Stomach smooth muscle (tissue), 2 donors: ENCODE results near the gene HAND2.

Experiments used
- H3K27ac ChIP-seq: one replicate; pipeline ENCODE4 v1.7.0; 2013; ENCODE audit warnings: mild to moderate bottlenecking, low read length, inconsistent platforms
- H3K27me3 ChIP-seq, 2 donors: one replicate each; pipeline ENCODE4 v1.7.0; 2013; ENCODE audit warnings: low read length in 2 of 2; ENCODE audit not compliant: insufficient read depth in 2 of 2, control insufficient read depth in 1 of 2
- H3K36me3 ChIP-seq, 2 donors: one replicate each; pipeline ENCODE4 v1.7.0; 2013; ENCODE audit warnings: low read length in 2 of 2; ENCODE audit not compliant: control insufficient read depth in 2 of 2, insufficient read depth in 2 of 2
- H3K4me1 ChIP-seq: one replicate; pipeline ENCODE4 v1.7.0; 2013; ENCODE audit warnings: low read length; ENCODE audit not compliant: control insufficient read depth, insufficient read depth
- H3K4me3 ChIP-seq, 2 donors: one replicate each; pipeline ENCODE4 v1.7.0; 2013; ENCODE audit warnings: low read length in 2 of 2
- H3K9ac ChIP-seq, 2 donors: one replicate each; pipeline ENCODE4 v1.7.0; 2013; ENCODE audit warnings: low read length in 2 of 2, mild to moderate bottlenecking in 1 of 2
- H3K9me3 ChIP-seq, 2 donors: one replicate each; pipeline ENCODE4 v1.7.0; 2013; ENCODE audit warnings: low read length in 2 of 2; ENCODE audit not compliant: control insufficient read depth in 2 of 2
- donor health status: healthy.
- donor health status: Pancreatic carcinoma.

The HAND2 gene

GRCh38 chr4:173536808-173537429 lies 6.9 kb upstream of the HAND2 start:
- H3K4me3 ChIP-seq: peak overlapping the region; percentile 66 to 99
- H3K4me1 ChIP-seq: peaks cover 29% of the 10 kb centered on the region
- no peaks in the 10 kb centered on the region for H3K9me3 ChIP-seq
- H3K27ac ChIP-seq: peak overlapping the region; percentile 97
- H3K36me3 ChIP-seq: peaks cover 0 to 2% of the 10 kb centered on the region in 2 donors
- peaks cover 0 to 4% of the 10 kb centered on the region in 2 donors for H3K27me3 ChIP-seq
- H3K9ac ChIP-seq: peak overlapping the region; percentile 86 to 98

GRCh38 chr4:173535957-173536356 lies 5.9 kb upstream of the HAND2 start:
- Histone ChIP-seq H3K27ac (peak overlapping the region; percentile 97), H3K4me3 (peak overlapping the region; percentile 98 to 99), H3K9me3 (no peaks in the 10 kb centered on the region), H3K27me3 (peaks cover 0 to 4% of the 10 kb centered on the region in 2 donors), H3K4me1 (peaks cover 28% of the 10 kb centered on the region), H3K9ac (peak overlapping the region; percentile 48 to 98), H3K36me3 (peaks cover 0 to 2% of the 10 kb centered on the region in 2 donors)

- Histone ChIP-seq H3K9ac (peak overlapping the region; percentile 37 to 98), H3K27me3 (peaks cover 0 to 4% of the 10 kb centered on the region in 2 donors), H3K36me3 (peaks cover 0 to 2% of the 10 kb centered on the region in 2 donors), H3K27ac (peak overlapping the region; percentile 97), H3K4me3 (peak overlapping the region; percentile 98 to 99), H3K9me3 (no peaks in the 10 kb centered on the region), H3K4me1 (peaks cover 27% of the 10 kb centered on the region)
Measured at GRCh38 chr4:173535165-173535902, 5.3 kb upstream of the HAND2 start.

GRCh38 chr4:173534434-173534833 lies 4.4 kb upstream of the HAND2 start:
- Histone ChIP-seq H3K27ac (peak overlapping the region; percentile 97), H3K9me3 (no peaks in the 10 kb centered on the region), H3K4me1 (peaks cover 27% of the 10 kb centered on the region), H3K9ac (peak overlapping the region in 1 of 2 donors; percentile 98), H3K4me3 (peak overlapping the region; percentile 98 to 99), H3K27me3 (peaks cover 0 to 4% of the 10 kb centered on the region in 2 donors), H3K36me3 (peaks cover 0 to 2% of the 10 kb centered on the region in 2 donors)

- peak overlapping the region; percentile 98 to 99 for H3K4me3 ChIP-seq
- H3K27ac ChIP-seq: peak overlapping the region; percentile 97
Measured at GRCh38 chr4:173532725-173533511, 2.9 kb upstream of the HAND2 start.

GRCh38 chr4:173531086-173531965 lies 1.3 kb upstream of the HAND2 start:
- peak overlapping the region; percentile 97 for H3K27ac ChIP-seq
- H3K4me1 ChIP-seq: peaks cover 9% of the 10 kb centered on the region
- peaks cover 21 to 22% of the 10 kb centered on the region in 2 donors for H3K36me3 ChIP-seq
- H3K9ac ChIP-seq: peak overlapping the region; percentile 97 to 98
- peaks cover 0 to 4% of the 10 kb centered on the region in 2 donors for H3K27me3 ChIP-seq
- H3K4me3 ChIP-seq: peak overlapping the region; percentile 98 to 99
- no peaks in the 10 kb centered on the region for H3K9me3 ChIP-seq

More at GRCh38 chr4:173532725-173533511, 2.9 kb upstream of the HAND2 start:
- H3K4me1 ChIP-seq: peaks cover 20% of the 10 kb centered on the region
- H3K27me3 ChIP-seq: peaks cover 0 to 4% of the 10 kb centered on the region in 2 donors
- H3K36me3 ChIP-seq: peaks cover 6 to 9% of the 10 kb centered on the region in 2 donors
- H3K9ac ChIP-seq: peak overlapping the region; percentile 97 to 98
- H3K9me3 ChIP-seq: no peaks in the 10 kb centered on the region

GRCh38 chr4:173530326-173531085 lies 477 bp upstream of the HAND2 start:
- H3K27ac ChIP-seq: peak overlapping the region; percentile 97

GRCh38 chr4:173528378-173529321 lies 1.4 kb downstream of the HAND2 start:
- peak overlapping the region; percentile 98 to 99 for H3K9ac ChIP-seq
- peak overlapping the region; percentile 99 for H3K4me3 ChIP-seq
- peaks cover 35 to 36% of the 10 kb centered on the region in 2 donors for H3K36me3 ChIP-seq
- peaks cover 0 to 4% of the 10 kb centered on the region in 2 donors for H3K27me3 ChIP-seq
- no peaks in the 10 kb centered on the region for H3K9me3 ChIP-seq
- peaks cover 11% of the 10 kb centered on the region for H3K4me1 ChIP-seq
- H3K27ac ChIP-seq: peak overlapping the region; percentile 97

More at GRCh38 chr4:173530326-173531085, 477 bp upstream of the HAND2 start:
- peak overlapping the region; percentile 98 to 99 for H3K4me3 ChIP-seq
- peaks cover 0 to 4% of the 10 kb centered on the region in 2 donors for H3K27me3 ChIP-seq
- H3K9me3 ChIP-seq: no peaks in the 10 kb centered on the region
- peaks cover 9% of the 10 kb centered on the region for H3K4me1 ChIP-seq
- H3K9ac ChIP-seq: peak overlapping the region; percentile 97 to 98
- peaks cover 28 to 30% of the 10 kb centered on the region in 2 donors for H3K36me3 ChIP-seq
